Measurements from ENCODE around the gene CLEC4M.
"Not testable (repeated sequence)": the region's sequence is repeated elsewhere in the genome, so short reads cannot be mapped to it uniquely, and the experiment has no call there.

Gene CLEC4M

GRCh38 chr19:7793493-7793892 lies 30.4 kb downstream of the CLEC4M start:
- Histone ChIP-seq H3K9me3 (ENCODE audit: control insufficient read depth, low read length) (no peaks in the 10 kb centered on the region), H3K4me1 (ENCODE audit: control insufficient read depth, insufficient read depth, low read length) (peaks cover 5% of the 10 kb centered on the region), H3K4me3 (ENCODE audit: insufficient read depth, low read depth, low read length) (no peak overlapping the region), H3K27ac (ENCODE audit: insufficient read depth, low read depth, low read length, poor library complexity, severe bottlenecking) (no peak overlapping the region), H3K36me3 (ENCODE audit: control insufficient read depth, insufficient read depth, low read length) (no peaks in the 10 kb centered on the region), H3K27me3 (ENCODE audit: control insufficient read depth, insufficient read depth, low read length, poor library complexity, severe bottlenecking) (peaks cover 32% of the 10 kb centered on the region)
- WGBS, 2 experiments, result 67 to 79% methylated on average over 3 of the region's 3 CpGs

- no peak overlapping the region for H3K27ac ChIP-seq (ENCODE audit: insufficient read depth, low read depth, low read length, poor library complexity, severe bottlenecking)
- H3K4me3 ChIP-seq (ENCODE audit: insufficient read depth, low read depth, low read length), result no peak overlapping the region
- H3K9me3 ChIP-seq (ENCODE audit: control insufficient read depth, low read length), result no peaks in the 10 kb centered on the region
- H3K36me3 ChIP-seq (ENCODE audit: control insufficient read depth, insufficient read depth, low read length), result no peaks in the 10 kb centered on the region
- peaks cover 19% of the 10 kb centered on the region for H3K27me3 ChIP-seq (ENCODE audit: control insufficient read depth, insufficient read depth, low read length, poor library complexity, severe bottlenecking)
- H3K4me1 ChIP-seq (ENCODE audit: control insufficient read depth, insufficient read depth, low read length), result peaks cover 3% of the 10 kb centered on the region
- 92 to 95% methylated on average over 6 to 8 of the region's 8 CpGs for WGBS, 2 experiments
These were observed 32.6 kb downstream of the CLEC4M start for GRCh38 chr19:7795555-7796161.

GRCh38 chr19:7799640-7800355 lies 36.8 kb downstream of the CLEC4M start:
- WGBS, 2 experiments, result 3 to 4% methylated on average over 33 to 34 of the region's 34 CpGs
- Histone ChIP-seq H3K27me3 (ENCODE audit: control insufficient read depth, insufficient read depth, low read length, poor library complexity, severe bottlenecking) (peaks cover 9% of the 10 kb centered on the region), H3K36me3 (ENCODE audit: control insufficient read depth, insufficient read depth, low read length) (no peaks in the 10 kb centered on the region), H3K27ac (ENCODE audit: insufficient read depth, low read depth, low read length, poor library complexity, severe bottlenecking) (no peak overlapping the region), H3K4me3 (ENCODE audit: insufficient read depth, low read depth, low read length) (peak overlapping the region; percentile 20), H3K4me1 (ENCODE audit: control insufficient read depth, insufficient read depth, low read length) (peaks cover 3% of the 10 kb centered on the region), H3K9me3 (ENCODE audit: control insufficient read depth, low read length) (no peaks in the 10 kb centered on the region)

GRCh38 chr19:7801020-7801570 lies 38.1 kb downstream of the CLEC4M start:
- Histone ChIP-seq H3K36me3 (ENCODE audit: control insufficient read depth, insufficient read depth, low read length) (no peaks in the 10 kb centered on the region), H3K27ac (ENCODE audit: insufficient read depth, low read depth, low read length, poor library complexity, severe bottlenecking) (no peak overlapping the region), H3K4me1 (ENCODE audit: control insufficient read depth, insufficient read depth, low read length) (peaks cover 3% of the 10 kb centered on the region), H3K9me3 (ENCODE audit: control insufficient read depth, low read length) (no peaks in the 10 kb centered on the region), H3K4me3 (ENCODE audit: insufficient read depth, low read depth, low read length) (no peak overlapping the region), H3K27me3 (ENCODE audit: control insufficient read depth, insufficient read depth, low read length, poor library complexity, severe bottlenecking) (peaks cover 9% of the 10 kb centered on the region)
- 83% methylated on average over 17 of the region's 17 CpGs for WGBS, 2 experiments

GRCh38 chr19:7806234-7806633 lies 43.2 kb downstream of the CLEC4M start:
- H3K36me3 ChIP-seq (ENCODE audit: control insufficient read depth, insufficient read depth, low read length), result no peaks in the 10 kb centered on the region
- H3K9me3 ChIP-seq (ENCODE audit: control insufficient read depth, low read length), result no peaks in the 10 kb centered on the region
- H3K27ac ChIP-seq (ENCODE audit: insufficient read depth, low read depth, low read length, poor library complexity, severe bottlenecking), result no peak overlapping the region
- no peaks in the 10 kb centered on the region for H3K4me1 ChIP-seq (ENCODE audit: control insufficient read depth, insufficient read depth, low read length)
- H3K27me3 ChIP-seq (ENCODE audit: control insufficient read depth, insufficient read depth, low read length, poor library complexity, severe bottlenecking), result no peaks in the 10 kb centered on the region
- 89 to 91% methylated on average over 3 of the region's 3 CpGs for WGBS, 2 experiments
- H3K4me3 ChIP-seq (ENCODE audit: insufficient read depth, low read depth, low read length), result no peak overlapping the region

GRCh38 chr19:7806876-7807275 lies 43.8 kb downstream of the CLEC4M start:
- Histone ChIP-seq H3K4me3 (ENCODE audit: insufficient read depth, low read depth, low read length) (no peak overlapping the region), H3K27me3 (ENCODE audit: control insufficient read depth, insufficient read depth, low read length, poor library complexity, severe bottlenecking) (no peaks in the 10 kb centered on the region), H3K9me3 (ENCODE audit: control insufficient read depth, low read length) (no peaks in the 10 kb centered on the region), H3K4me1 (ENCODE audit: control insufficient read depth, insufficient read depth, low read length) (no peaks in the 10 kb centered on the region), H3K27ac (ENCODE audit: insufficient read depth, low read depth, low read length, poor library complexity, severe bottlenecking) (no peak overlapping the region), H3K36me3 (ENCODE audit: control insufficient read depth, insufficient read depth, low read length) (no peaks in the 10 kb centered on the region)
- 75 to 81% methylated on average over 9 of the region's 9 CpGs for WGBS, 2 experiments

GRCh38 chr19:7808108-7808507 lies 45.1 kb downstream of the CLEC4M start:
- Histone ChIP-seq H3K36me3 (ENCODE audit: control insufficient read depth, insufficient read depth, low read length) (no peaks in the 10 kb centered on the region), H3K9me3 (ENCODE audit: control insufficient read depth, low read length) (no peaks in the 10 kb centered on the region), H3K27me3 (ENCODE audit: control insufficient read depth, insufficient read depth, low read length, poor library complexity, severe bottlenecking) (no peaks in the 10 kb centered on the region), H3K27ac (ENCODE audit: insufficient read depth, low read depth, low read length, poor library complexity, severe bottlenecking) (no peak overlapping the region), H3K4me3 (ENCODE audit: insufficient read depth, low read depth, low read length) (no peak overlapping the region), H3K4me1 (ENCODE audit: control insufficient read depth, insufficient read depth, low read length) (no peaks in the 10 kb centered on the region)
- 64 to 71% methylated on average over 5 of the region's 5 CpGs for WGBS, 2 experiments

- Histone ChIP-seq H3K27me3 (ENCODE audit: control insufficient read depth, insufficient read depth, low read length, poor library complexity, severe bottlenecking) (no peaks in the 10 kb centered on the region), H3K27ac (ENCODE audit: insufficient read depth, low read depth, low read length, poor library complexity, severe bottlenecking) (no peak overlapping the region), H3K4me1 (ENCODE audit: control insufficient read depth, insufficient read depth, low read length) (no peaks in the 10 kb centered on the region), H3K36me3 (ENCODE audit: control insufficient read depth, insufficient read depth, low read length) (no peaks in the 10 kb centered on the region), H3K9me3 (ENCODE audit: control insufficient read depth, low read length) (no peaks in the 10 kb centered on the region), H3K4me3 (ENCODE audit: insufficient read depth, low read depth, low read length) (no peak overlapping the region)
- 51 to 54% methylated on average over 2 of the region's 2 CpGs for WGBS, 2 experiments
These were observed 48.9 kb downstream of the CLEC4M start for GRCh38 chr19:7811989-7812388.

- WGBS, 2 experiments, result 69% methylated on average over 10 of the region's 10 CpGs
- H3K36me3 ChIP-seq (ENCODE audit: control insufficient read depth, insufficient read depth, low read length), result no peaks in the 10 kb centered on the region
- no peak overlapping the region for H3K27ac ChIP-seq (ENCODE audit: insufficient read depth, low read depth, low read length, poor library complexity, severe bottlenecking)
These were observed 52.3 kb downstream of the CLEC4M start for GRCh38 chr19:7815325-7815724.

GRCh38 chr19:7816040-7816439 lies 53.0 kb downstream of the CLEC4M start:
- not testable (repeated sequence) for H3K4me3 ChIP-seq (ENCODE audit: insufficient read depth, low read depth, low read length); H3K4me1 ChIP-seq (ENCODE audit: control insufficient read depth, insufficient read depth, low read length); H3K27ac ChIP-seq (ENCODE audit: insufficient read depth, low read depth, low read length, poor library complexity, severe bottlenecking); H3K27me3 ChIP-seq (ENCODE audit: control insufficient read depth, insufficient read depth, low read length, poor library complexity, severe bottlenecking); H3K9me3 ChIP-seq (ENCODE audit: control insufficient read depth, low read length); H3K36me3 ChIP-seq (ENCODE audit: control insufficient read depth, insufficient read depth, low read length)
- 85 to 90% methylated on average over 3 of the region's 3 CpGs for WGBS, 2 experiments

More at GRCh38 chr19:7815325-7815724, 52.3 kb downstream of the CLEC4M start:
- no peaks in the 10 kb centered on the region for H3K9me3 ChIP-seq (ENCODE audit: control insufficient read depth, low read length)
- no peaks in the 10 kb centered on the region for H3K4me1 ChIP-seq (ENCODE audit: control insufficient read depth, insufficient read depth, low read length)
- no peak overlapping the region for H3K4me3 ChIP-seq (ENCODE audit: insufficient read depth, low read depth, low read length)
- no peaks in the 10 kb centered on the region for H3K27me3 ChIP-seq (ENCODE audit: control insufficient read depth, insufficient read depth, low read length, poor library complexity, severe bottlenecking)
